Stimulated activated CD4-positive, alpha-beta T cell treated with anti-CD3 and anti-CD28 coated beads, Interleukin-1b, Interleukin-23, amount 100 ng/mL, for 48 hours (primary cell): ENCODE results near the gene MACC1.
"Not testable (repeated sequence)": the region's sequence is repeated elsewhere in the genome, so short reads cannot be mapped to it uniquely, and the experiment has no call there.

Source experiments
- DNase-seq: peaks from one replicate; pipeline ENCODE4 v3.0.0-alpha.2; 2020

MACC1 gene

GRCh38 chr7:20164425-20165145 is 52.6 kb downstream of the MACC1 start:
- no peak for DNase-seq

GRCh38 chr7:20162665-20163064 is 54.5 kb downstream of the MACC1 start:
- DNase-seq: no peak

- no peak for DNase-seq
Measured at GRCh38 chr7:20159226-20159747, 57.9 kb downstream of the MACC1 start.

GRCh38 chr7:20158684-20159083 is 58.5 kb downstream of the MACC1 start:
- no peak for DNase-seq

- no peak for DNase-seq
Measured at GRCh38 chr7:20157456-20157855, 59.7 kb downstream of the MACC1 start.

GRCh38 chr7:20153999-20154398 is 63.2 kb downstream of the MACC1 start:
- DNase-seq: no peak

- DNase-seq: no peak
Measured at GRCh38 chr7:20153567-20153966, 63.6 kb downstream of the MACC1 start.

GRCh38 chr7:20152511-20152910 is 64.7 kb downstream of the MACC1 start:
- no peak for DNase-seq

GRCh38 chr7:20151708-20152456 is 65.3 kb downstream of the MACC1 start:
- DNase-seq: no peak

GRCh38 chr7:20146451-20146850 is 70.7 kb downstream of the MACC1 start:
- DNase-seq: no peak

- no peak for DNase-seq
Measured at GRCh38 chr7:20144801-20145200, 72.4 kb downstream of the MACC1 start.

- no peak for DNase-seq
Measured at GRCh38 chr7:20141666-20142065, 75.5 kb downstream of the MACC1 start.

GRCh38 chr7:20141002-20141345 is 76.2 kb downstream of the MACC1 start:
- DNase-seq: no peak

GRCh38 chr7:20140291-20141001 is 76.7 kb downstream of the MACC1 start:
- no peak for DNase-seq

GRCh38 chr7:20136647-20137046 is 80.5 kb downstream of the MACC1 start:
- DNase-seq: no peak

- no peak for DNase-seq
Measured at GRCh38 chr7:20133803-20134202, 83.4 kb downstream of the MACC1 start.

- DNase-seq: no peak
Measured at GRCh38 chr7:20132585-20132984, 84.6 kb downstream of the MACC1 start.

GRCh38 chr7:20131776-20132175 is 85.4 kb downstream of the MACC1 start:
- DNase-seq: no peak

GRCh38 chr7:20129920-20130319 is 87.3 kb downstream of the MACC1 start:
- no peak for DNase-seq

- no peak for DNase-seq
Measured at GRCh38 chr7:20128001-20128400, 89.2 kb downstream of the MACC1 start.

GRCh38 chr7:20126060-20126459 is 91.1 kb downstream of the MACC1 start:
- not testable (repeated sequence) for DNase-seq

GRCh38 chr7:20124087-20124486 is 93.1 kb downstream of the MACC1 start:
- DNase-seq: not testable (repeated sequence)

- not testable (repeated sequence) for DNase-seq
Measured at GRCh38 chr7:20122653-20123316, 94.4 kb downstream of the MACC1 start.
